Stimulated activated memory B cell treated with anti-CD40 and anti-IgM and Interleukin-4, amounts not matched to agents 10 μg/mL and 1 μg/mL and 100 μg/mL, for 72 hours (primary cell): Measurements from ENCODE around the gene STAC3.

Source experiments
- ATAC-seq: fragments of 150-1000 bp; cut with Tn5 transposase; 2 replicates; pipeline ENCODE4 v1.10.0; 2021
- H3K27ac Mint-ChIP-seq: one replicate; pipeline ENCODE4 v1.8.0; 2022; ENCODE audit warnings: mild to moderate bottlenecking, mixed read lengths
- H3K27me3 Mint-ChIP-seq: one replicate; pipeline ENCODE4 v1.8.0; 2022; ENCODE audit warnings: mixed read lengths
- H3K36me3 Mint-ChIP-seq: one replicate; pipeline ENCODE4 v1.8.0; 2022; ENCODE audit warnings: mixed read lengths
- H3K4me1 Mint-ChIP-seq: one replicate; pipeline ENCODE4 v1.8.0; 2022; ENCODE audit warnings: mixed read lengths
- H3K4me3 Mint-ChIP-seq: one replicate; pipeline ENCODE4 v1.8.0; 2022; ENCODE audit warnings: mild to moderate bottlenecking, moderate library complexity, mixed read lengths
- H3K9me3 Mint-ChIP-seq: one replicate; pipeline ENCODE4 v1.8.0; 2022; ENCODE audit warnings: mixed read lengths

The STAC3 gene

DNA sequence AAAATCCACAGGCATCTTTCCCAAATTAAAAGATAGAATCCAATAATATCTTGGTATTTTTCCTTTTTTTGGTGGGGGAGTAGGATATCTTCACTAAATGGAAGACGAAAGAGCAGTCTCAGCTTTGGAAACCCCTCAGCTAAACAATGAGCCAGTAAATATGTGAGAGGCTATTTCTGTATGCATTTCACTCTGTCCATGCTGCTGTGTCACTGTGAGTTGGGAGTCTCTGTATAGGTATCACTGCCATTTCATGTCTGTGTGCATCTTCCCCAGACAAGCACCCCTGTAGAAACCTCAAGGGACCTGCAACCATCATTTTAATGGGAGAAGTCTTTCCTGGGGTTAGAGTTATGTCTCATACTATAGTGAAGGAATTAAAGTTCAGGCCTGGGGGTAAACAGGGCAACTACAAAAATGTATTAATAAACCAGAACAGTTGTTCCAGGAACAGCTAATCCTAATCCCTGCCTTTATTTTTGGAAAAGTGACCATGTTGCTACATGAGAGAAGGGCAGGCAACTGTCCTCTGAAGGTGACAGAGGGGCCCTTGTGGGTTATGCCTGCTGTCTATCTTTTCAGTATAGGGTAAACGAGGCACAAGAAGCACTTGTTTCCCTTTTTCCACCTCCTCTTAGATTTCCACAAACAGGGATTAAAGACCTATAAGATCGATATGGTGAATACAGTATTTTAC lies 11.3 kb upstream of the STAC3 start:
- peaks cover 7% of the 10 kb centered on the region for H3K4me1 Mint-ChIP-seq
- no peak overlapping the region for H3K4me3 Mint-ChIP-seq
- H3K36me3 Mint-ChIP-seq, result peaks cover 33% of the 10 kb centered on the region
- no peak overlapping the region for H3K27ac Mint-ChIP-seq
- H3K9me3 Mint-ChIP-seq, result no peaks in the 10 kb centered on the region
- H3K27me3 Mint-ChIP-seq, result no peaks in the 10 kb centered on the region
- no peak for ATAC-seq

DNA sequence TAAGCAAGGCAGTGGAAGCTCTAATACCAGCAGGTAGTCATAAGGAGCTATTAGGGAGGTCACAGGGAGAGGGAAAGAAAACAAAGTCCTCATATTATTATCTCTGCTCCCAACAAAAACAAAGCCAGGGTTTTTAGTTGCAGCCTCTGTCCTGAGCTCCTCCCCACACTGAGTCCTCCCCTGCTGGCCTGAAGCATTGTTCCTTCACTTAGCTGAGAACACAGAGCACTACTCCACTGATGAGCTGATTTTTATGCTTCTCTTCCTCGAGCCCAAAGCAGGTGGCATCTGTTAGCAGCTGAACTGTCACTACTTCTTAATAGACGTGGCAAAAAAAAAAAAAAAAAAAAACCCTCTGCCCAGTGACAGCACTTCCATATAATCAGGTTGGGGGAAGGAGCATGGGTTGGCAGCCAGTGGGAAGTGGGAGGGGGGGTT lies 10.5 kb upstream of the STAC3 start:
- no peak overlapping the region for H3K4me3 Mint-ChIP-seq
- H3K27ac Mint-ChIP-seq, result no peak overlapping the region
- no peaks in the 10 kb centered on the region for H3K9me3 Mint-ChIP-seq
- no peaks in the 10 kb centered on the region for H3K27me3 Mint-ChIP-seq
- no peak for ATAC-seq
- H3K4me1 Mint-ChIP-seq, result peaks cover 7% of the 10 kb centered on the region
- H3K36me3 Mint-ChIP-seq, result peaks cover 32% of the 10 kb centered on the region

- Mint-ChIP-seq H3K27me3 (no peaks in the 10 kb centered on the region), H3K4me1 (peaks cover 7% of the 10 kb centered on the region), H3K4me3 (no peak overlapping the region), H3K9me3 (no peaks in the 10 kb centered on the region), H3K36me3 (peaks cover 38% of the 10 kb centered on the region), H3K27ac (no peak overlapping the region)
- ATAC-seq, result no peak
These were observed 9.4 kb upstream of the STAC3 start for GRCh38 chr12:57260366-57260765.

DNA sequence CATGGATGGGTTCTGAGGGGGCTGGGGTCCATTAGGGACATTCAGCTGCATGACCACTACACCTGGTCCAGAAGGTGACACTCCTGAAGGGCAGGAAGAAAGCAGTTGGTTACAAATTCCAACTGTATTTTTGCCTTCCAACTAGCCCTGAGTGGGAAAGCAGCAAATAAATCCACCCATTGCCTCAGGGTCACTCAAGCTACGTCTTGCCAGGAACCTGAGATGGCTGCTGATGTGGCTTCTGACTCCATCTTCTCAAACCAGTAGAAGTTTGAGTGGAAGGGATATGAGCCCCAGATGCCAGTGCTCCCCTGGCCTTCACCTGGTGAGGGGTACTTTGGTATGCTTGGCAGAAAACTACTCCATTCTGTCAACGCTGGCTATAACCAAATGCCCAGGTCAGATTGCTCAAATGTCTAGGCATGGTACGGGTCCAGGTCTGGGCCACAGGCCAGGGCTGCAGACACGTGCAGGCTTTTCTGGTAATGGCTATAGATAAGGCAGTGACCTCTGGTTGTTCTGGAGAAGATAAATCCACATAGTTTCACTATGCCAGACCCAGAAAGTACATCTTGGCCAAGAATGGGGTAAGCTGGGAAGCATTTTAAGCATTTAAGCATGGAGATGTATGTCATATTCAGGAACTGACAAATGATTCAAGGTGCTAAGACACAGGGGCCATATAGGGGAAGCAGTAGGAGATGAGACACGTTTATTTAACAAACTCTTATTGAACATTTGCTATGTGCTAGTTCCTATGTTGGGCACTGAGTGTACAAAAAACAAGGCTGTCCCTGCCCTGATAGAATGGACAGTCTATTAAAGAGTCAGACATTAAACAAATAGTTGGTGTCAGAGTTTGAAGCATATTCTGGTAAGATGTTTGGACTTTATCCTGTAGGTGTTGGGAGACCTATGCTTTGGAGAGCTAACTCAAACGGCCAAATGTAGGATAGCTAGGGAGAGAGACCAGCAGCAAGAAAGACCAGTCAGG lies 8.3 kb upstream of the STAC3 start:
- Mint-ChIP-seq H3K27me3 (no peaks in the 10 kb centered on the region), H3K36me3 (peaks cover 39% of the 10 kb centered on the region), H3K27ac (no peak overlapping the region), H3K9me3 (no peaks in the 10 kb centered on the region), H3K4me1 (peaks cover 7% of the 10 kb centered on the region), H3K4me3 (no peak overlapping the region)
- ATAC-seq, result no peak

GRCh38 chr12:57255916-57256315 lies 4.9 kb upstream of the STAC3 start:
- no peaks in the 10 kb centered on the region for H3K4me1 Mint-ChIP-seq
- H3K27ac Mint-ChIP-seq, result no peak overlapping the region
- no peaks in the 10 kb centered on the region for H3K9me3 Mint-ChIP-seq
- no peak overlapping the region for H3K4me3 Mint-ChIP-seq
- peaks cover 49% of the 10 kb centered on the region for H3K36me3 Mint-ChIP-seq
- H3K27me3 Mint-ChIP-seq, result no peaks in the 10 kb centered on the region
- ATAC-seq, result no peak

DNA sequence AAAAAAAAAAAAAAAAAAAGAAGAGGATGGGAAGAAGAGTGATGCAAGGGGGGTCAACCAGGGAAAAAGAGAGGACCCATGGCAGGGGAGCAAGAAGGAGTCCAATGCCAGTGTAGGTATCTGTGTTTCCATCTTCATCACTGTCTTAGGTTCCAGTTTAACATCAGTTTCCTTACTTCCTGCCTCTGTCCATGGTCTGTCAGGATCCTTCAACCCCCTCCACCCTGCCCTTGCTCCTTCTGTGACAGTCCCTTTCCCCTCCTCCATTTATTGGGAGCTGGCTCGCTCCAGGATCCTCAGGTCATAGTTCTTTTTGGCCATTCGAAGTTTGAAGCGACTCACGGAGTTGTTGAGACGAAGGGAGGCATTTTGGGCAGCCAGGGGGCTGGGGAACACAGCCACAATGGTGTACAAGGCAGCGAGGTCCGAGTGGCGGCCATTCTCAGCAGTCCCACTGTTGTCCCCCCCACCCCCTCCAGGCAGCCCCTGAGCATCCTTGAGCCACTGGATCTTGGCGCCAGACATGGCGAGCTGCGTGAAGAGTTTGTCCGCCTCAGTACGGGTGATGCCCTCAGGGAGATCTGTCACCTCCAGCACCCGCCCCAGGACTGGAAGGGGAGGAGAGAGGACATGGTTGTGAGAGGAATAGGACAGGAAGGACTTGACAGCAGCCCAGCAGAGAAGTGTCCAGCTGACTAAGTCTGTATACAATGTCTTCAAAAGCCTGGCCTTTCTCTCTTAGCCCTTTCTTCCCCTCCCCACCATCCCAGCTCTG lies 3.7 kb upstream of the STAC3 start:
- no peaks in the 10 kb centered on the region for H3K9me3 Mint-ChIP-seq
- ATAC-seq, result no peak
- H3K36me3 Mint-ChIP-seq, result peaks cover 43% of the 10 kb centered on the region
- H3K4me1 Mint-ChIP-seq, result peaks cover under 1% of the 10 kb centered on the region
- no peaks in the 10 kb centered on the region for H3K27me3 Mint-ChIP-seq
- no peak overlapping the region for H3K27ac Mint-ChIP-seq
- H3K4me3 Mint-ChIP-seq, result no peak overlapping the region

DNA sequence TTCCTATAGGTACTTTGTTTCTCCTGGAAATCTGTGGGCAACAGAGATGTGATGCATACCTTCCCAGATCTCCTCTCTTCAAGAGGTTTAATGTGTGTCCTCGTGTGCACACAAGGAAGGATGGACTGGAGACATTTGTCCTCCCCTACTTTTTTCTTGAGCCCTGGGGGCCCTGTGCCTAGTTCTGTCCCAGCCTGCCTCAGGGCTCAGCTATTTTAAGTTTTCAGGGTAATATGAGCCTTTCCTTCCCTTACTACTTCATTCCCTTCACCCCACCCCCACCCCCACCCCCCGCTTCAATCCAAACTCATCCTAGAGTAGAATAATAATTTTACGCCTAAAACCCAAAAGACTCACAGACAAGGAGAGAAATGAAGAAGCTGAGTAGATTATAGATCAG lies 446 bp downstream of the STAC3 start:
- no peaks in the 10 kb centered on the region for H3K27me3 Mint-ChIP-seq
- no peak overlapping the region for H3K27ac Mint-ChIP-seq
- H3K9me3 Mint-ChIP-seq, result no peaks in the 10 kb centered on the region
- peaks cover 13% of the 10 kb centered on the region for H3K4me1 Mint-ChIP-seq
- ATAC-seq, result no peak
- peaks cover 28% of the 10 kb centered on the region for H3K36me3 Mint-ChIP-seq
- no peak overlapping the region for H3K4me3 Mint-ChIP-seq

DNA sequence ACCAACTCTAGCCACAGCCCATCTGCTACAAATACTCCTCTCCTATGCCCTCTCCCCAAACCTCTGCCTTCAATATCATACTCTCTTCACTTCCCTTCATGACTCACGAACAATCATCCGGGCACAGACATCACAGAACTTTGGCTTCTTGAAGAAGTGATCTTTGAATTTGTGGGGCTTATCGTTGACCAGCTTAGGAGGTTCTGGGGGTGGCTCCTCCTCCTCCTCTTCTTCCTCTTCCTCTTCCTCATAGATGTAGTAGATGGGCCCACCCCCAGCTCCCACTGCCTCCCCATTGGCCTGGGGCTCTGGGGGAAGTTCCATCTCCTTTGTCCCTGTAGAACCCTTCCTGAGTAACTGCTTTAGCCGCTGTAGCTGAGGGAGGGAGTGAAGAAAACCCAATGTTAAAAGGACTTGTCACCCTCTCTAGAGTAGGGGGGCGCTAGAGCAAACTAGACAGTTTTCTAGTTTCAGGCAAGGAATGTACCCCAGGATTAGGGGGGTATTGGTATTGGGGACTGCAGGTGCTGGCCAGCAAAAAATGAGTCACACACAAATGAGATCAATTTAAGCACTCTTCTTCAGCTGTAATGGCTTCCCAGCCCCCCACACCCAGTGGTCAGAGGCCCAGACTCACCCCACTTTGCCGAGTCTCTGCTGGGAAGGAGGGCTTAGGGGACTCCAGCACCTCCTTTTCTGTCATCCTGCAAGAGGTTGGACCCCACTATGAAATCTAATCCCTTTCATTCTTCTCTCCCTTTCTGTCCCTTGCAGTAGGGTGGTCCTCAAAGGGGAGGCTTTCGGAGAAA lies 1.8 kb downstream of the STAC3 start:
- no peaks in the 10 kb centered on the region for H3K9me3 Mint-ChIP-seq
- ATAC-seq, result no peak

GRCh38 chr12:57247041-57247440 lies 3.9 kb downstream of the STAC3 start:
- no peak for ATAC-seq
- peaks cover 9% of the 10 kb centered on the region for H3K27me3 Mint-ChIP-seq
- H3K27ac Mint-ChIP-seq, result no peak overlapping the region
- H3K9me3 Mint-ChIP-seq, result no peaks in the 10 kb centered on the region
- H3K36me3 Mint-ChIP-seq, result peaks cover 8% of the 10 kb centered on the region
- H3K4me3 Mint-ChIP-seq, result no peak overlapping the region
- peaks cover 35% of the 10 kb centered on the region for H3K4me1 Mint-ChIP-seq

More for the DNA sequence above, 1.8 kb downstream of the STAC3 start:
- peak overlapping the region; percentile 43 for H3K27ac Mint-ChIP-seq
- H3K4me1 Mint-ChIP-seq, result peaks cover 15% of the 10 kb centered on the region
- peaks cover 17% of the 10 kb centered on the region for H3K36me3 Mint-ChIP-seq
- H3K27me3 Mint-ChIP-seq, result no peaks in the 10 kb centered on the region
- H3K4me3 Mint-ChIP-seq, result peak overlapping the region; percentile 59

- Mint-ChIP-seq H3K27me3 (peaks cover 9% of the 10 kb centered on the region), H3K27ac (no peak overlapping the region), H3K36me3 (peaks cover 8% of the 10 kb centered on the region), H3K9me3 (no peaks in the 10 kb centered on the region), H3K4me3 (peak overlapping the region; percentile 77), H3K4me1 (peaks cover 58% of the 10 kb centered on the region)
- no peak for ATAC-seq
These were observed 6.7 kb downstream of the STAC3 start for GRCh38 chr12:57244312-57244696.

- Mint-ChIP-seq H3K4me1 (peaks cover 58% of the 10 kb centered on the region), H3K4me3 (peak overlapping the region; percentile 77), H3K9me3 (no peaks in the 10 kb centered on the region), H3K27me3 (peaks cover 14% of the 10 kb centered on the region), H3K36me3 (peaks cover 2% of the 10 kb centered on the region), H3K27ac (no peak overlapping the region)
- peak; percentile 40 for ATAC-seq
These were observed 7.3 kb downstream of the STAC3 start for GRCh38 chr12:57243521-57244311.

DNA sequence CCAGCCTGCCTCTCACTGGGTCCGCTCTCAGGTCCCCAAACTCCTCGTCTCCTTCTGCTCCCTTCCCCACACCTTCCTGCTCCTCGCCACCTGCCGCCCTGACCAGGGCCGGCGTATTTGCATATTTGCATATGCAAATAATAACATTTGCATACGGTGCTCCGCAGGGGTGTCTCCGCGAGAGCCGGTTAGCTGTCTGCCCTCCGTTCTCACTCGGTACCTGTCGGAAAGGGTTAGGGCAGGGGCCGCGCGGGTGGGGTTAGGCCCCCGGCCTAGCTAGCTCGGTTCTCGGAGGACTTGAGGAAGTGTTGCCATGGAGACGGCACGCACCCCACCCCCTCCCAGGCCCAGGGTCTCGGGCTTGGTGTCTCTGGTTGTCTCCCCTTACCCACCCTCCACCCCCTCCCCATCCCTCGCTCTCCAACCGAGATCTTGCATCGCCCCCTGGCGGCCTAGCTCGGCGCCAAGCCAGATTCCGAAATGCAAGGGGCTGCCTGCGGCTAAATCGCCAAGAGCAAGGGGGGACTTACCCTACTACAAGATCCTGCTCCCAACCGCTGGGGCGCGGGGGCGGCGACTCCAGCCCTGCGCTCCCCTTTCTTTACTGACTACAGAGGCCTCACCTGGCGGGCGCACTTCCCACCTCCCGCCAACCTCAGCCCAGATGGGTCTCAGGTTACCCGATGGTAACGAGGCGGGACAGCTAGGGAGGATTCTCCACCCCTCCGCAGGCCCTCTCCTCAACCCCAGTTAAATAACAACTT lies 8.1 kb downstream of the STAC3 start:
- H3K27me3 Mint-ChIP-seq, result peaks cover 19% of the 10 kb centered on the region
- H3K4me1 Mint-ChIP-seq, result peaks cover 63% of the 10 kb centered on the region
- H3K9me3 Mint-ChIP-seq, result no peaks in the 10 kb centered on the region
- peak; percentile 72 for ATAC-seq
- peak overlapping the region; percentile 62 for H3K27ac Mint-ChIP-seq
- H3K4me3 Mint-ChIP-seq, result peak overlapping the region; percentile 77
- no peaks in the 10 kb centered on the region for H3K36me3 Mint-ChIP-seq

DNA sequence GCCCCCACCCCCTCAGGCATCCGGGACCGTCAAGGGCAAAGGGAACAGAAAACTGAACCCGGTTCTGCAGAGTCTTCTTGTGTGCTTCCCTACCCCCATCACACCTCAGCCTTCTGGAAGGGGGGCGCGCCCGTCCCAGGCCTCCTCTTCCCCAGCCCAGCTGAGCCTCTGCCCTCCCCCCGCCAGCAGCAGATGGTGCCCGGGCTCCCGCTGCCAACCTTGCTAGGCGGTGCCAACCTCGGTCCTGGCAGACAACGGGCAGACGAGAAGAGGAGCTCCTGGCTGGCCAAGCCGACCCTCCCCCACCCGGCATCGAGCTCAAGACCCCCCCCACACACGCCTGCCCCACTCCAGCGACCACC lies 8.7 kb downstream of the STAC3 start:
- ATAC-seq, result peak; percentile 5

More for the DNA sequence above, 8.7 kb downstream of the STAC3 start:
- peak overlapping the region; percentile 77 for H3K4me3 Mint-ChIP-seq
- peaks cover 25% of the 10 kb centered on the region for H3K27me3 Mint-ChIP-seq
- H3K27ac Mint-ChIP-seq, result peak overlapping the region; percentile 62
- peaks cover 68% of the 10 kb centered on the region for H3K4me1 Mint-ChIP-seq
- no peaks in the 10 kb centered on the region for H3K9me3 Mint-ChIP-seq
- H3K36me3 Mint-ChIP-seq, result no peaks in the 10 kb centered on the region
